SHP77 (cell line): ENCODE results near the gene SDK1.

Experiments
- DNase-seq, 2 experiments: peaks; one replicate each; lab custom pipeline; 2025; lab: John Stamatoyannopoulos, UW

Gene SDK1

DNA sequence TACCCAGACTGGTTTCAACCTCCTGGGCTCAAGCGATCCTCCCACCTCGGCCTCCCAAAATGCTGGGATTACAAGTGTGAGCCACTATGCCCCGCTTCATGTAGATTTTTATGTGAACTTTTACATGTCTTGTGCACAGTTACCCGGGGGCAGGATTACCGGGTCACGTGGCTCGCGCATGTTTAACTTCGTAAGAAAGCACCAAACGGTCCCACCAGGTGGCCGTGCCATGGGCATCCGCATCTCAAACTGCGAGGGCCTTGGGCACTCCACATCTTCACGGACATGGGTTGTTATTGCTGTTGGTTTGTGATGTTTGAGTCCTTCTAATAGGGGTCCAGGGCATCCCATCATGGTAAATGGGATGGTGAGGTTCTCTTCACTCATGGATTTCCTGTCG lies 744.4 kb downstream of the SDK1 start:
- no peak for DNase-seq

DNA sequence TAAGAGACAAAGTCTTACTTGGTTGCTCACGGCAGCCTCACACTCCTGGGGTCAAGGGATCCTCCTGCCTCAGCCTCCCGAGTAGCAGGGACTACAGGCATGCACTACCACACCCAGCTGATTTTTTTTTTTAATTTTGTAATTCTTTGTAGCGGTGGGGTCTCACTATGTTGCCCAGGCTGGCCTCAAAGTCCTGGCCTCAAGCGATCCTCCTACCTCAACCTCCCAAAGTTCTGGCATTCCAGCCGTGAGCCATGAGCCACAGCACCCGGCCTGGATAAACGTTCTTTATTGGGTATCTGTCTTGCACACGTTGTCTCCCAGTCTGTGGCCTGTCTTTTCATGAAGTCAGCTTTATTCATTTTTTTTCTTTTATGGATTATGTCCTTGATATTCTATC lies 744.9 kb downstream of the SDK1 start:
- no peak for DNase-seq

DNA sequence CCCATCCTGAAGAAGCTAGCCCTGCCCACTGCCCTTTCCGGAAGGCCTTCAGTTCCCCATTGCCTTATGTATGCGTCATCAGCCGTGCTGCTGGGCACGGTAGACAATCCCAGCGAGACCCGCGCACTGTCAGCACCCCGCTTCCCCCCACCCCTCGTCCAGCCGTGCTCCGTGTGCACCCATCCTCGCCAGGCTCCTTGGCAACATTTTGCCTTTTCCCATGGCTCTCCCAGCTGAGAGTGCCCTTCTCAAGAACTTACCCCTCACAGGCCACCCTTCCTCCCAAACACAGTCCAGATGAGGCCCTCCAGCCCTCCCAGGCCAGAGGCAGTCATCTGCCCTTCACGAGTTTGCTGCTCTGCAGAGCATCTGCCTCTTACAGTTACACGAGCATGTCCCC lies 747.3 kb downstream of the SDK1 start:
- DNase-seq, result no peak

DNA sequence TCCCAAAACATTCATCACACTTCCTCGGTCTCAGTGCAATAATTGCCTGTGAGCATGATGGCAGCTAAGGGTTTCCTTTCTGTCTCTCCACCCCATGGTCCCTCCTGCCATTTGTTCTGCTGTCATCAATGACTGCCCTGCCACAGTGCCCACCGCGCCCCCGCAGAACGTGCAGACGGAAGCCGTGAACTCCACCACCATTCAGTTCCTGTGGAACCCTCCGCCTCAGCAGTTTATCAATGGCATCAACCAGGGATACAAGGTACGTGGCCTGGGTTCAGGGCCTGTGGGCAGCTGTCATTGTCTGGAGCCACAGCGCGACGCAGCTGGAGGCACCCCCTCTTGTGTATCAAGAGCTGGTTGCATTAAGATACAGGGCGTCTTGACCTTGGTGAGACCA lies 748.1 kb downstream of the SDK1 start:
- DNase-seq, result no peak

DNA sequence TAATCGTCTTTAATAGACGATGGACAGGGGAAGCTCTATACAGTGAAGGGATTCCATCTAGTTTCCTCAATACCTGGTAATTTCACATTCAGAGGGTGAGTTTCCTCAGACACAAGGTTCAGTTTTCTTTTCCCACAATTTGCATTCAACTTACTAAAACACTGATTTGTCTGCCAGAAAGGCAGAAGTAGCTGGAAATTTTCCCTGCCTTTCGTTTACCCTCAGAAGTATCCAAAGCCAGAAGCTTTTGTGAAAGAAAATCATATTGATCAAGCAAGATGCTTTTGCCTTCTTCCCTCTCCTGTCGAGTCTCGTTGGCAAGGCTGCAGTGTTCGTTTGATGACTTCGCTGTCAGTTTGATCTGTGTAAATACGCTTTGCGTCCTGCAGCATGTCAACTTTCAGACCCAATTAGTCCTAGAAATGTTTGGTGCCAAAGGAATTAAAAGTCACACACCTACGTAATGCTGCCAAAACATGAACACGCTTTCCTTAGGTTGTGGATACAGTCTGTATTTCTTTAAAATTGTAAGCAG lies 749.1 kb downstream of the SDK1 start:
- no peak for DNase-seq

DNA sequence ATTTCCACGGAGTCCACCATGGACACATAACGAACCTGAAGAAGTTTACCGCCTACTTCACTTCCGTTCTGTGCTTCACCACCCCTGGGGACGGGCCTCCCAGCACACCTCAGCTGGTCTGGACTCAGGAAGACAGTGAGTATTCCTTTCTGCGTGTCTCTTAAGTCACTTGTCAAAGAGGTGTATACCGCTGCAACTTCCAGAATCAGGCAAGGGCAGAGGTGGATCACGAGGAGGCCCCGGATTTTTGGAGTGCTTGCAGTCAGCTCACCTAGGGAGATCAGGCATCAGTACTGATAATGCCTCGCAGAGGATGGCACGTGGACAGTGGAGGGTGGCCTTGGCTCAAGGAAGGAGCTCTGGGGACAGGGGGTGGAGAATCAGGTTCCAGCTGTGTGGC lies 750.6 kb downstream of the SDK1 start:
- DNase-seq, result no peak

DNA sequence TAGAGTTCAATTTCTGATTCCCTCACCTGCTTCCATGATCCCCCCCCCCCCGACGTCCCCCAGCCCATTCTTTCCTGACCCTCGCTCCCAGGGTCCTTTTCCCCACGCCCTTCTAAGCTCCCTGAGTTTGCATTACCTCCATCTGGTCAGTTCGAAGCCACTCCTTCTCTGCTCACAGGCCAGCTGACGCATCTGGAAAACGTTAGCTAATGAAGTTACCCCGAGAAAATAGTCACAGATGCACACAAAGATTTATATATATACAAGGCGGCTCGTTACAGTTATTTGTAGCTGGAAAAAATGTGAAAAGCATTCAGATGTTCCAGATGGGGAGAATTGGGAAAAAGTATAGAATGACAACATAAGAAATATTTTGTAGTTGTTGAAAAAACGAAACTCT lies 751.1 kb downstream of the SDK1 start:
- DNase-seq, result no peak

DNA sequence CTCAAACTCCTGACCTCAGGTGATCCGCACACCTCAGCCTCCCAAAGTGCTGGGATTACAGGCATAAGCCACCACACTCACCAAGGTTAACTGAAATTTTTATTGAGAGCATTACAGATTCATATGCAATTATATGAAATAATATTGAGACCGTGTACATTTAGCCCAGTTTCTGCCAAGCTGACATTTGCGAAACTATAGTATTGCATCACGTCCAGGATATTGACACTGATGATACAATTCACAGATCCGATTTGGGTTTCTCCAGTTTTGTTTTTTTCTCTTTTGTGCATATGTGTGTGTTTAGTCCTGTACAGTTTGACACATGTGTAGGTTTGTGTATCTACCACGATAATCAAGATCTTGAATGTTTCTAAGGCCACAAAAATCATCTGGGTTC lies 753.1 kb downstream of the SDK1 start:
- no peak for DNase-seq

DNA sequence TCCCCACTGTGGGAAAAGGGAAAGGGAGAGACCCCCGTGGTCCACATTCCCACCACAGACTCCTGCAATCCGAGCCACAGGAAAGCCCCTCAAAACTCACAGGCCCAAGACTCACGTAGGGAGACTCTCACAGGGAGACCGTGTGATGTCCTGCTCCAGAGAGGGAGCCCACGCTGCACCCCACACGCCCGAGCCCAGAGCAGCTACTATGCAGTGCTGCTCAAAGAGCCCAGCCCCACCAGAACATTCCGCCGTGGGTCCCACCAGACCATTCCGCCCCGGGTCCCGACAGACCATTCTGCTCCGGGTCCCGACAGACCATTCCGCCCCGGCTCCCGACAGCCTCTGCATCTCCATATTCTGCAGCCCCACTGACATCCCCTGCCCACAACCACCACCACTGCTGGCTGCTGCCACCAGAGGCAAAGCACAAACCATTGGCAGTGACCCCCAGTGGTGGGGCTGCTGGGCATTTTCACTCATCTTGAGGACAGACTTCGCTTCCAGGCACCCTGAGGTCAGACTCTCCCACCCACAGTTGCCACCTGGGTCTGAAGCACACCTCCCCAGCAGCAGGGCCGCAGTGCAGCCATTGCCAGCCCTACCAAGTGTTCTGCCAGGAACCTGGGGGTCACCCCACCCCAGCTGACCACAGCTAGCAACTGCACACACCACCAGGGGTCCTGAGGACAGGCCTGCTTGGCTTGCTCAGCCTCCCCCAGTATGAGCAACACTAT lies 755.7 kb downstream of the SDK1 start:
- no peak for DNase-seq

DNA sequence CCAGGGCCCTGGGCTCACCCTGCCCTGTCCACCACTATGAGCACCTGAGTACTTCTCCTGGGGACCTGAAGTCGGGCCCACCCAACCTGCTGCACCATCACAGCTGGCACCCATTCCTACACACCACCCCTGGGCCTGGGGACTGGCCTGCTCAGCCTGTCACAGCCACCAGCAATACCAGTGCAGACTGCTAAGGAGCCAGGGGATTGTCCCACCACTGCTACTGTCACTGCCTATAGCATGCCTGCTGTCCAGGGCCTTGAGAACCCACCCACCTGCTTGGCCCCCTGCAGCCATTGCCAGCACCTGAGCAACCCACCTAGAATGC lies 756.2 kb downstream of the SDK1 start:
- no peak for DNase-seq

DNA sequence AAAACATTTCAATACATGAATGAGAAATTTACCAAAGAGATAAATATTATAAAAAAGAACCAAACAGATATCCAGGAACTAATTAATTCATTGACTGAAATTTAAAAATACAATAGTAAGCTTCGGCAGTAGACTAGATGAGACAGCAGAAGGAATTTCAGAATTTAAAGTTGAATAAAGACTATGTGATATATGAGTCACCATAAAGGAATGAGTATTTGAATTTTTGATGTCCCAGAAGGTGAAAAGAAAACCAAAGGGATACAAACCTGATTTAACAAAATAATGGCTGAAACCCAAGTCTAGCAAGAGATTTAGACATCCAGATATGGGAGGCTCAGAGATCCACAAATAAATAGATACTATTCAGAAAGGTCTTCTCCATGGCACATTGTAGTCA lies 757.1 kb downstream of the SDK1 start:
- DNase-seq, result no peak

DNA sequence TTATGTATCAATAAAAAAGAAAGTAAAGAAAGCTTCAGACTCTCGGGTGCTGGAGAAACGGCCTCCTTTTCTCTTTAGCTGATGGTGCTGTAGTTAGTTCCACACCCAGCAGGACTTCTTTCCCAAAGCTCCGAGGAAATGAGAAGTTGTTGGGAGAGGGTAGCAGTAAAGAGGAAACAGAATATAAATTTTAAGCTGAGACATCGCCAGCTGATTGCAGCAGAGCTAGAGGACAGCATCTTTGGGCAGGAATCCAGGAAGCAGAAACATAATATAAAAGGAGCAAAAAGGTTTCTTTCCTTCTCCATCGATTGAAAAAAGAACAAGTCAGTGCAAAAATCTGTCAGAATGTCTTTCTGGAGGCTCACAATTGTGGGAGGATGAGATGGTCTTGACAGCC lies 764.1 kb downstream of the SDK1 start:
- DNase-seq, result no peak

DNA sequence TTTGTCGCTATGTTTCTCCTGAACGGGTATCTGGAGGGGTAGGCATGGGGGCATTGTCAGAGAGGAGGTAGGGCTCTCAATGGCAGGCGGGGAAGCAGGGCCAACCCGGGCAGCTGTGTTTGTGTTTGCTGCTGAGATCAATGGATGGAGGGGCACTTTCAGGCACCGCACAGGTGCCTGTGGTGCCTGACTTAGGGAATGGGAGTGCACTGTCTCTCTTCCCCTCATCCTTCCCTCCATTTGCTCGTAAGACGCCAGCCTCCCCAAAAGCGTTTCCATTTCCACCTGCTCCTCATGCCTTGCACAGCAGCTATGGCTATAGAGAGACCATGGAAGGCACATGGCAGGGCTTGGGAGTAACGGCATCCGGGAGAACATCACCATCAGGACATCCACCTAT lies 765.2 kb downstream of the SDK1 start:
- no peak for DNase-seq

DNA sequence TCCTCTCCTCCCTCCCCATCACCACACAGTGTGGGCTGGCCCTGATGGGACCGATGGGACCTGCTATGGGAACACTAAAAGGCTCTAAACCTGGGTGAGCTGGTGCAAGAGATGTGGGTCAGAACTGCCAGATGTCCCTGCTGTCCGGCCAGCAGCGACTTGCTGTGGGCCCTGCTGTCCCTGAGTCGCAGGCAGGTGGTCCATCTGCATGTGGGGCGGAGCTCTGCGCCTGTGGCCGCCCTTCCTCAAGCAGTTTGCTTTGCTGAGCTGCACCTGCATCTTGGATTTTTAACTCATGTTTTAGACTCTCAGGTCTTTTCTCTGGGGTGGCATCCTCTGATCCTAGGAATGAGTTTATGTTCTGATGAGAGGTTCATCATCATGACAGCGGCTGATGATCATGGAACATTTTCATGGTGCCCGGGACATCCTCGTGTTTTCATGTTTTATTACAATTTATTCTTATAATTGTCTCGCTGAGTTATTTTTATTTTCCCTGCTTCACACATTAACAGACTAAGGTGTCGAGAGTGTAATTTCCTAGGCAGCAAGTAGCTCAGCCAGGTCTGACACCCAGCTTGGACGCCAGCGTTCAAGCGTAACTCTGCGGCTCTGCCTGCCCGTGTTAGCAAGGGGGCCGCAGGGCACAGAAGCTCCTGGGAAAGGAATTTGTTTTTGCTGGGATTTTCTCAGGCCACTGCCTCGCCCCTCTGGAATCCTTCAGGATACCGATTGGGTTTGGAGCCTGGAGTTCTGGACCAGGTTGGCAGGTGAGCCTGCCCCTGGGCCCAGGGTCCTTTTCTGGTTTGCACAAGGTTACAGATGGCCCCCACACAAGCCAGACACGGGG lies 765.8 kb downstream of the SDK1 start:
- DNase-seq, result no peak

DNA sequence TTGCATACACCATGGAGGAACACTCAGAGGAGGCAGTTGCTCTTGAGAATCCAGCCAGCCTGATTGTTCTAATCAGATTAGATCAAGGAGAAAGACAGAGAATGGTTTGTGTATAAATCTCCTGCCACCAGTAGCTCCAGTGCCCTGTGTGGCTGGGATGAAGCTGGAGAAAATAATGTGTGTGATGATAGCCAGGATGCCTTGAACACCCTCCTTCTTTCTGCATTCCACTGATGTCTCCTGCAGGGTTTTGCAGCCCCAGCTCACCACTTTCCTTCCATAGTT lies 766.4 kb downstream of the SDK1 start:
- no peak for DNase-seq

DNA sequence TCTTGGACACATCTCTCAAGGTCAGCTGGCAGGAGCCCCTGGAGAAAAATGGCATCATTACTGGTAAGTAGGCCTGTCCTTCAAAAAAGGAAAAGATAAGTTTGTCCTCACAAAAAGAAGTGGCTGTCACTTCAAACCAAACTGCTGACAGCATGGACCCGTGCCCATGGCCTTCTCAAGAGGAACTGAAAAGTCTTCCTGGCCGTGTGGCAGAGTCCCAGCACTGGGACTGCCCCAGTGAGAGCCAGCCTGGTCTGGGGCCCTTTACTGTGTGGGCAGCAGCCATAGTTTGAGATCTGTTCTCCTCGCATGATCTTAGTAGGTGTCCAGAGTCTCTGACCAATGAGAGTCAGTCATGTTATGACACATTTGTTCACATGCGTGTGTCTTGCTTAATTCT lies 766.8 kb downstream of the SDK1 start:
- DNase-seq, result no peak

DNA sequence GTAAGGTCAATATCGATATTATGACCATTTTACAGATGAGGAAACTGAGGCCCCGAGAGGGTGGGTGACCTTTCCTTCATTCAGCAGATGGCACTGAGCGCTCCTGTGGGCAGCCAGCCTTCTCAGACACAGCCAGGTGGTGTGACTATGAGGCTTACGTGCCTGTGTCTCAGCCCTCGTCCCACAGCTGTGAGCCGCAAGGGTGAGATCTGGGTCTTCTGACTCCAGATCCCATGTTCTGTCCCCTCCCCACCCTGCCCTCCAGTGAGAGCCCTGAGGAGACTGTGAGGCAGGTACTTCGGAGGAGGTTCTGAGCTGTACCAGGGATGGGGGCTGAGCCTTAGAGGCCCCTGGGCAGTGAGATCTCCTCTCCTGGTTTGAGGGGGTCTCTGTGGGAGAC lies 767.2 kb downstream of the SDK1 start:
- no peak for DNase-seq

DNA sequence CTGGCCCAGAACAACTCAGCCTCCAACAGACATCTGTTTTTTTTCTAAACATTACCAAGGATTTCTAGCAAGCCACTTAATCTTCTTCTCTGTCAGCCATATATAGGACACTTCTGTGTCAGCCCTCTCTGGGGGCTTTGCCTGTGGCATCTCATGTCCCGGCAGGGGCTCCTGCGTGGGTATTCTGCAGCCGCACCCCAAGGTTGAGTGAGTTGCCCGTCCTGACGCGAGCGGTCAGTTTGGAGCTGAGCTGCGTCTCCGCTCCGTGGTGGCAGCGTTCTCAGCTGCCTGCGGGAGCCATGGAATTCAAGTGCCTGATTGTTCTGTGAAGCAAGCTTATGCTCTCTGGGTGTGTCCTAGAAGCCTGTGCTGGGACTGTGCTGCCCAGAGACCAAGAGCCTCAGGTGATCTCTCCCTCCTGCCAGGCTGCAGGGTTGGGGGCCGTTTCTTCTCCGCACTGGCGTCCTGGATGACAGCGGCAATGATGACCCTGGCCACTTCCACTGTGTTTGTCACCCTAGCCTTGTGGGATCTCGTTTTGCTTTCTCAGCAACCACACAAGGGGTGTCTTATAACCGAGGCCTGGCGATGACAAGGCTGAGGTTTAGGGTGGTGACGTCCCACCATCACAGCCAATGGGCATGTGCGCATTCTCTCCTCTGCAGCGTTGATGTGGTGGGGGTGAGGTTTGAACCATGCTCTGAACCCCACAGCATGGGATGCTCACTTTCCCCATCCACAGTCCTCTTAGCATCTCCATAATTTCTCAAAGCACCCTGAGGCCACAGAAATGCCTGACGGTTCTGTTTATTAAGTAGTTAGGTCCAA lies 768.4 kb downstream of the SDK1 start:
- DNase-seq, result no peak

DNA sequence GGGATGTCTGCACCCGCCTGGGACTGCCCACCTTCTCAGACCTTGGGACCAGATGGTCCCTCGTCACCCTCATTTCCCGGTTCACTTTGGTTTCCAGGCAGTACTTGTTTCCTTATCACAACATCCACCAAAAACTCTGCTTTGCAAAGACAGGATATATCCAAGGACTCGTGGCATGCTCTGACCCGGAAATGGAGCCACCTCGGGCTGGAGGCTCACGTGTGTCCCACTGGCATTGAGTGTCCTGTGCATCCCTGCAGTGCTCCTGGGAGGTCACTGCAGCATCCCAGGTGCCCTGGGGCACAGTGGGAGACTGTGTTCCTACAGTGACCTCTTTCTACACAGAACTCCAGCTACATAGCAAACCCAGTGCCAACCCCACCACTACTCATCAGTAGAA lies 769.2 kb downstream of the SDK1 start:
- no peak for DNase-seq

DNA sequence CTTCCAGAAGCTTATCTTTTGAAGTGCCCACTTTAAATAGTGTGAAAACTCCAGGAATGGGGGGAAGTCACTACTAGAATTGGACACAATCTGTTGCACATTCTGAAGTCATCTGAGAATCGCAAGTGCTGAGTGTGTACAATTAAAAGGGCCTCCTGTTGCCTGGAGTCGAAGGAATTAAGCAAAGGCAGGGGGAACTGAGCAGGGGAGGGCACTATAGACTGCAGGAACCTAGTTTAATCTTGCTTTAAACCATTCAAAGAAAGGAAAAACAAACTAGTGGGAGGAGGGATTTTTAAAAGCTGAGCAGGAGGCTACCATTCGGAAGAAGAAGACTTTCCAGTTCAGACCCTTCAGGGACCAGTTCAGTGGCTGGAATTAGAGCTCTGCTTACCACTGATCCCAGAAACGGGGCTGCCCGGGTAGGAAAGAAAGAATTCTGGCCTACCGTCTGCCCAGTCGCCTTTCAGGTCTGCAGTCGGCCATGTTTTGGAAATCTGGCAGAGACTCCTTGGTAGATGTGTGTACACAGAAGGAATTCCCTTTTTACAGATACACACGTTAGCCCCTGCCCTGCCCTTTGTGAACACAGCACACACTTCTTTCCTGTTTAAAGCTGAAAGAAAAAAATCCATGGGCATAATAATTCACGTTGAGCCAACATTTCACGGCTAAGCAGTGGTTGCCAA lies 770.5 kb downstream of the SDK1 start:
- no peak for DNase-seq

DNA sequence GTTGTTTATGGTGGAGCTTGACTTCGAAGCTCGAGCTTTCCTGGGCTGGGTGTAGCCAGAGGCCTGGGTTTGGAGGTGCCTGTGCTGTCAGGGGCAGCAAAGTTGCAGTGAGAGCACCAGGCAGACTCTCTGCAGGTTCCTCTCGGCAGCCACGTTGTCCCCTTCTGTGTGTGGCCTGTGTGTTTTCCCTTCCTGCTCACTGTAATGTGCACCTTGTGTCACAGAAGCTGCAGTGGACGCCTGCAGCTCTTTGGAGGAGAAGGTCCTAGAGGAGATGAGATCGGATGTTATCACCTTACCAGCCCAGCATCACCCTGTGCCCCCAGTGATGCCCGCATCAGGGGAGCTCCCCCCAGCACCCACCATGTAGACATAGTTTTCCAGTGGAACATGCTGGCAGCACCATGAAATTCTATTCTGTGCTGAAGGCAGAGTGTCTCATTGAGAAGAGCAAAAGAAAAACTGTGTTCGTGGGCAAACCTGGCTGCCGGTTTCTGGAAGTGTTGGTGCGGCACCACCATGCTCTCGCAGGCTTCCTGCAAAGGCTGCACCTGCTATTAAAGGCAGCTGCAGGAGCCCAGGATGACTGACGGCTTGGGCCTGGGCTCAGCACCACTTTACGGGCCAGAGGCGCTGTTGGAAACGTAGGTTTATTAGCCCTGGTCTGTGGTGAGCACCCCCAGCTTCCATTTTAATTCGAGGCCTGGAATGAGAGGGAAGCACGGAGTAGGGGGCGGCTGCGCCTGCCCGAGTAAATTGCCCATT lies 771.3 kb downstream of the SDK1 start:
- no peak for DNase-seq

DNA sequence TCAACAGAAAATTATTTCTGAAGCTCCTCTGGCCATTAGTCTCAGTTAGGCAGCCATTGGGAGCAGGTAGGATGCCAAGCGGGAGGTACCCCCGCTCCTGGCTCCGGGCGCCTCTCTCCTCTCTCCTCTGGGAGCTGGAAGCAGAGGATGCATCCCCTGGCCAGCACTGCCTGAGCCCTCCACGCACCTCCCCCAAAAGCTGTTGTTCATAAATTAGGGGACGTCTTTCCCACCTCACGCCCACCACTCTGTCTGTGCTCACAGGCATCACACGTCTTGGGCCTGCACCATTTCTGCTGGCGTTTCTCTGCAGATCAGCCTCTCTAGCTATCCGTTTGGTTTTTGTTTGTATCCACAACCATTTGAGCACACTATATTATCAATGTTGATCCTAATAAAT lies 772.0 kb downstream of the SDK1 start:
- DNase-seq, result no peak
